ENCODE results near the gene FAM110A.
A peak's percentile ranks its signal among the peaks of the same experiment; 100 is the strongest.

FAM110A gene

GRCh38 chr20:843912-844311 lies 10.4 kb downstream of the FAM110A start:
- peak overlapping the region; percentile 100 for H3K4me2 ChIP-seq (ENCODE audit: low read length)
- peak overlapping the region; percentile 87; the same call in 1 of the 2 replicates for H3K4me3 ChIP-seq (ENCODE audit: low read length)
- TF ChIP-seq CTCF (IDR thresholded peaks at IDR 0.05; ENCODE audit: low read depth, low read length, poor library complexity, severe bottlenecking) (no peak), EZH2phosphoT487 (IDR thresholded peaks at IDR 0.05; ENCODE audit: borderline replicate concordance, low read length) (no peak)
- peaks cover 4% of the 10 kb centered on the region; the same call in 1 of the 2 replicates for H4K20me1 ChIP-seq (ENCODE audit: control insufficient read depth, insufficient read depth, low read depth, low read length)
- H3K27ac ChIP-seq (ENCODE audit: low read depth, low read length), result no peak overlapping the region
- no peaks in the 10 kb centered on the region for H3K9me3 ChIP-seq (ENCODE audit: control insufficient read depth, insufficient read depth, low read length)
- peaks cover 56% of the 10 kb centered on the region for H3K79me2 ChIP-seq (ENCODE audit: control insufficient read depth, low read length)
- H3F3A ChIP-seq (ENCODE audit: control insufficient read depth, insufficient read depth), result peaks cover 10% of the 10 kb centered on the region
- peaks cover 22% of the 10 kb centered on the region for H3K36me3 ChIP-seq (ENCODE audit: control insufficient read depth, low read length)
- H3K9me2 ChIP-seq (replicated peaks; ENCODE audit: control insufficient read depth, low read length), result no peaks in the 10 kb centered on the region
- H3K4me1 ChIP-seq (ENCODE audit: control insufficient read depth, low read length), result peaks cover 61% of the 10 kb centered on the region
- peaks cover 5% of the 10 kb centered on the region; the same call in 1 of the 2 replicates for H3K27me3 ChIP-seq (ENCODE audit: control insufficient read depth, low read length)

DNA sequence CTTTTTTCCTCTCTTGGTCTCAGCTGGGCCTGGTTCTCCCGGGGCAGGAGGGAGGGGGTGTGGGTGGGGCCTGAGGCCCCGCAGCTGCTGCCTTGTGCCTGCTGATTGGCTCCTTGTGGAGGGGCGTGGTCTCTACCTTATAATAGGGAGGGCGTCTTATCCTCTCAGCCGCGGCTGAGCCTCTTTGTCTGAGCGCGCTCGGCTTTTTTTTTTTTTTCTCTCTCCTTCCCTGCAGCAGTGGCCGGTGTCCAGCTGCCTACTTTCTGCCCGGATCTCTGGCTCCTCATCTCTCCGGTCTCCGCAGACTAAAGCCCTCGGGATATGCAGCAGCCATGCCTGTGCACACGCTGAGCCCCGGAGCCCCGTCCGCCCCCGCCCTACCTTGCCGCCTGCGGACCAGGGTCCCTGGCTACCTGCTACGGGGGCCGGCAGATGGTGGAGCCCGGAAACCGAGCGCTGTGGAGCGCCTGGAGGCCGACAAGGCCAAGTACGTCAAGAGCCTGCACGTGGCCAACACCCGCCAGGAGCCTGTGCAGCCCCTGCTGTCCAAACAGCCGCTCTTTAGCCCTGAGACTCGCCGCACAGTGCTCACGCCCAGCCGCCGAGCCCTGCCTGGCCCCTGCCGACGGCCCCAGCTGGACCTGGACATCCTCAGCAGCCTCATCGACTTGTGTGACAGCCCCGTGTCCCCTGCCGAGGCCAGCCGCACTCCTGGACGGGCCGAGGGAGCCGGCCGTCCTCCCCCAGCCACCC lies 11.1 kb downstream of the FAM110A start:
- Histone ChIP-seq H3K36me3 (ENCODE audit: control insufficient read depth, low read length) (peaks cover 22% of the 10 kb centered on the region), H3K4me2 (ENCODE audit: low read length) (peak overlapping the region; percentile 100), H3F3A (ENCODE audit: control insufficient read depth, insufficient read depth) (peaks cover 10% of the 10 kb centered on the region), H4K20me1 (ENCODE audit: control insufficient read depth, insufficient read depth, low read depth, low read length) (peaks cover 4% of the 10 kb centered on the region; the same call in 1 of the 2 replicates), H3K27ac (ENCODE audit: low read depth, low read length) (peak overlapping the region; percentile 90), H3K9me3 (ENCODE audit: control insufficient read depth, insufficient read depth, low read length) (no peaks in the 10 kb centered on the region), H3K4me1 (ENCODE audit: control insufficient read depth, low read length) (peaks cover 61% of the 10 kb centered on the region), H3K4me3 (ENCODE audit: low read length) (peak overlapping the region; percentile 87), H3K79me2 (ENCODE audit: control insufficient read depth, low read length) (peaks cover 56% of the 10 kb centered on the region), H3K9me2 (replicated peaks; ENCODE audit: control insufficient read depth, low read length) (no peaks in the 10 kb centered on the region), H3K27me3 (ENCODE audit: control insufficient read depth, low read length) (peaks cover 5% of the 10 kb centered on the region; the same call in 1 of the 2 replicates)
- TF ChIP-seq EZH2phosphoT487 (IDR thresholded peaks at IDR 0.05; ENCODE audit: borderline replicate concordance, low read length) (no peak), CTCF (IDR thresholded peaks at IDR 0.05; ENCODE audit: low read depth, low read length, poor library complexity, severe bottlenecking) (no peak)

GRCh38 chr20:845226-845868 lies 11.8 kb downstream of the FAM110A start:
- peaks cover 63% of the 10 kb centered on the region for H3K4me1 ChIP-seq (ENCODE audit: control insufficient read depth, low read length)
- H4K20me1 ChIP-seq (ENCODE audit: control insufficient read depth, insufficient read depth, low read depth, low read length), result peaks cover 3% of the 10 kb centered on the region; the same call in 1 of the 2 replicates
- TF ChIP-seq CTCF (IDR thresholded peaks at IDR 0.05; ENCODE audit: low read depth, low read length, poor library complexity, severe bottlenecking), result no peak
- peaks cover 5% of the 10 kb centered on the region; the same call in 1 of the 2 replicates for H3K27me3 ChIP-seq (ENCODE audit: control insufficient read depth, low read length)
- peak overlapping the region; percentile 87 for H3K4me3 ChIP-seq (ENCODE audit: low read length)
- peaks cover 56% of the 10 kb centered on the region for H3K79me2 ChIP-seq (ENCODE audit: control insufficient read depth, low read length)
- peak overlapping the region; percentile 100 for H3K4me2 ChIP-seq (ENCODE audit: low read length)
- H3K9me3 ChIP-seq (ENCODE audit: control insufficient read depth, insufficient read depth, low read length), result no peaks in the 10 kb centered on the region
- H3K9me2 ChIP-seq (replicated peaks; ENCODE audit: control insufficient read depth, low read length), result no peaks in the 10 kb centered on the region
- H3K27ac ChIP-seq (ENCODE audit: low read depth, low read length), result peak overlapping the region; percentile 90
- peaks cover 22% of the 10 kb centered on the region for H3K36me3 ChIP-seq (ENCODE audit: control insufficient read depth, low read length)
- H3F3A ChIP-seq (ENCODE audit: control insufficient read depth, insufficient read depth), result peaks cover 10% of the 10 kb centered on the region
